Measurements from ENCODE around the gene HOMER1. TPM values are rescaled to one million over a fixed set of nuclear protein-coding genes. Genes with fewer than 3 reads are reported as not detected.

The HOMER1 gene
- total RNA-seq, 1 donor from 2014 or later: 51.6 TPM

DNA sequence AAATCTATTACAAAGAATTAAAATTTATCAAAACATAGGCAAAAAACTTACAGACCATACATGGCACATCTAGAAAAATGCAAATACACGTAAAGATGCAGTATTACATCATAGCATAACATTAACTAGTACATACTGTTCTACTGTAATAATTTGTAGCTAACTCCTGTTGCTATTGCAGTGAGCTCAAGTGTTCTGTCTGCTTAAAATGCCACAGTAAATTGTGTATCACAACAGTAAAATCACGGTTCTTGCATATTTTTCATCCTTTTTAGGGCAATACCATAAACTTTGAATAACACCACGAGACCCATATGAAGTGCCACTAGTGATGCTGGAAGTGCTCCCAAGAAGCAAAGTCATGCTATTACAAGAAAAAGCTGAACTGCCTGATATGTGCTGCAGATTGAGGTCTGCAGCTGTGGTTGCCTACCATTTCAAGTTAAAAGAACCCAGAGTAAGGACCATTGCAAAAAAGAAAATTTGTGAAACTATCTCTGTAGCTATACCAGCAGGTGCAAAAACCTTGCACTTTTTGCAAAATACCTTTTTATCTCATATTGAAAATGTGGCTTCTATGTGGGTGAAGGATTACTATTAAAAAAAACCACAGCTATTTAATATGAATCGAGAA lies 14.2 kb downstream of the HOMER1 start:
- no peak for DNase-seq (ENCODE audit: missing footprints)
- ATAC-seq: no peak
- intact Hi-C loops (cut with DNase I): no loop called here

DNA sequence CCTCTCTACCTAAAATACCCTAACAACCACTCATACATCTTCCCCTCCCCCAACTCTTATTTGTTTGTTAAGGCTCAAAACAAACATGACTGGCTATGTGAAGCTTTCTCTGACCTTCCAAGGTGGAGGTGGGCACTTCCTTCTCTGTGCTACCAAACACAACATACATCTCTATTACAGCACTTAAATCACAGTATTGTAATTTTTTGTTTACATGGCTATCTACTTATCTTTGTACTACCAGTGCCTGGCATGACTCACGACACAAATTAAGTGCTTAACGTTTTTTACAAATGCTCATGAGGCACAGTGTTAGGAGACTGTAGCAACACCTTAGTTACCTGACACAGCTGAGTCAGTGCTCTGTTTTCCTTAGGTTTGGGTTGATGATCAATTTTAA lies 18.6 kb downstream of the HOMER1 start:
- intact Hi-C loops (cut with DNase I): no loop called here
- no peak for ATAC-seq

DNA sequence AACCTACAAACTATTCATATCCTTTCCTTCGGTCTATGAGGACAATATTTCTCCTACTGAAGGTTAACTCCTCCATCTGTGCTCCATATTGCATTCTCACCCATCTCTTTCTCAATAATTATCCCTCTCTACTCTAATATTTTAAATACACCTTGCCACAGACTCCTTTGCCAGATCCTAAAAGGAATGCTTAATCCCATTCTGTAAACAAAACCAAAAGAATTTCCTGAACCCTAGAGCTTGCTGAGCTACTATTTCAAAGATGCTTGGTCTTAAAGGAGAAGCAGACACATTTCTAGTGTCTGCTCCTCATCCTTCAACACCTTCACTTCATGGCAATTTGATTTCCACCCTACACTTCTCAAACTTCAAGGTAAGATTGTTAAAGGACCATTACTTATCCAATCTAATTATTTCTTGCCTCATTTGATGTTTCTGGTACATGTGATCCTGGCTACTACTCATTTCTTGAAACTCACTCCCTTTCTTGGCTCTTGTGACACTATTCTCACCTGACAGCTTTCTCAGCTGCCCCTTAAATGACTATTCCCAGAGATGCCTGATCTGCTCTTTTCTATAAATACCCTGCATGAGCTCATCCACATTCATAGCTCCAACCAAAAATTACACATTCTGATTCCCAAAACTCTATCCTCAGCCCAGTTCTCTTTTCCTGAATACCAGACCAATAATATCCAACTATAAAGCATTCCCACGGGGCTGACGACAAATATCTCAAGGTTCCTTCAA lies 20.2 kb downstream of the HOMER1 start:
- ATAC-seq (no peak), DNase-seq (ENCODE audit: missing footprints) (no peak)
- intact Hi-C loops (cut with DNase I): no loop called here

More for the DNA sequence above, 18.6 kb downstream of the HOMER1 start:
- DNase-seq (ENCODE audit: missing footprints): no peak

DNA sequence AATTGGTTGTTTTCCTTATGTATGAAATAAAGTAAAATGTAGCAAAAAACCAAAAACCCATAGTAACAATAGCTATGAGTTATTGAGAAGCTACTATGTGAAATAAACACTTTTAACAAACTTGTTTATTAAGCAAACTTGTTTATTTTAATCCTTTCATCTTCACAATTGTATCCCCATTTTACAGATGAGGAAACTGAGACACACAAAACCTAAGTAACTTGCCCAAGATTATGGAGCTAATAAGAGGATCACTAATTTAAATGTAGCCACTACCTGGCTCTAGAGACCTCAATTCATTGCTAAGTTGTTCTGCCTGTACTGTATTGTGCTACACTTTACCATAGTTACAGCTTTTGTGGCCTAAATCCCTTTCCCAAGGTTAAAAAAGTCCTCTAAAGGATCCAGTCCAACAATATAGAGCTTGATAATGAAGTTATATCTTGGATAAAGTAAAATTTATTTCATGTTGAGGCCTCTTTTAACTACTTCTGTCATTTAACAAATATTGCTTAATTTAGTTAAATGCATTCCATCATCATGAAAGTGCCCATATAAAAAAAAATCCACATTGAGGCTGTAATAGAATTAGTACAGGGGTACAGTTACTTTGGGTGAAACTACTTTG lies 22.1 kb downstream of the HOMER1 start:
- DNase-seq (ENCODE audit: missing footprints) (no peak), ATAC-seq (no peak)
- intact Hi-C loops (cut with DNase I): no loop called here

DNA sequence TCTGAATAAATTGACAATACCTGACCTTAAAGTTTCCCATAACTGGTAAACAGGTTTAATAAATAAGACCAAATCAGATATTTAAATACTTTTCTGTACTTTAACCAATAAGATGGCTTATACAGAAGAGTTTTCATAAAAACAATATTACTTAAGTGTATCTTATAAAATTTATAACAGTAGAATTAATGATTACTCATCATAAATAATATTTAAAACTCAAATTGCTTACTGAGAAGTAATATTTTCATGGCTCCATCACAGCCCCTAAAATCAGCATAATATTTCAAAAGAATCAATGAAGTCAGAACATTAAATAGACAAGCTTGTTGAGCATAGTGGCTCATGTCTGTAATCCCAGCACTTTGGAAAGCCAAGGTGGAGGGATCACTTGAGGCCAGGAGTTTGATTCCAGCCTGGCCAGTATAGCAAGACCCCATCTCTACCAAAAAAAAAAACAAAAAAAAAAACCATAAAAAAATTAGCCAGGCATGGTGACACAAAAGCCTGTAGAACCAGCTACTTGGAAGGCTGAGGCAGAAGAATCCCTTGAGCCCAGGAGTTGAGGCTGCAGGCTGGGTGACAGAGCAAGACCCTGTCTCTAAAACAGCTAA lies 23.5 kb downstream of the HOMER1 start:
- no peak for ATAC-seq
- intact Hi-C loops (cut with DNase I): no loop called here
- DNase-seq (ENCODE audit: missing footprints): no peak

DNA sequence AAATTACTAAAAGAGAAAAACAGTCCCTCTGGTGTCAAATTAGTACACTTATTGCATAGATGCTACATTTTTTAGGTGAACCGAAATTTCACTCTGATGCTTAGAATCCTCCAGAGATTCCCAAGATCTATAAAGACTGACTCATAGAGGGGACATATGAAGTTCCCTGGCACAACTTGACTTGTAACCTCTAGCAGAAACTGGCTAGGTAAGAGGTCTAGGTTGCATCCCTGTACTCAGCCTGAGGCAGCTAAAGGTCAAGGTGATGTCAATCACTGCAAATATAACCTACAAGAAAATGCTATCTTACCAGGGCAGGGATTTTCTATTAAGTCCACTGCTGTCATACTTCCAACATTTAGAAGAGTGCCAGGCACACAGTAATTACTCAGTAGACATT lies 24.2 kb downstream of the HOMER1 start:
- ATAC-seq (no peak), DNase-seq (ENCODE audit: missing footprints) (no peak)
- intact Hi-C loops (cut with DNase I): no loop called here

DNA sequence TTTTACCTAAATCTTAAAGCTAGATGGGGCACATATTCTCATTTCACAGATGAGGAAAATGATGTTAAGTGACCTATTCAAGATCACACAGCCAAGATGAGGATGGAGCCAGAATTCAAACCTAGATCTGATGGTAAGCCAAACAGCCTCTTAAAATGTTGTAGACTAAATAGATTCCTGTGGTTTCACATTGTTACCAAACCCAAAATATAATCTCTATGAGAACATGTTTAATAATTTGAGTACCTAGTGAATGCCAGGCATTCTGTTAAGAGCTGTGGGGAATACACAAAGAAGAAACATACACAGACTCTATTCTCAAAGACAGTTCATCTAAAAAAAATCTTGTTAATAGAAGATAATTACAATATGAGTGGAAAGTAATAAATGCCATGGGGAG lies 25.2 kb downstream of the HOMER1 start:
- intact Hi-C loops (cut with DNase I): no loop called here
- ATAC-seq (no peak), DNase-seq (ENCODE audit: missing footprints) (no peak)

DNA sequence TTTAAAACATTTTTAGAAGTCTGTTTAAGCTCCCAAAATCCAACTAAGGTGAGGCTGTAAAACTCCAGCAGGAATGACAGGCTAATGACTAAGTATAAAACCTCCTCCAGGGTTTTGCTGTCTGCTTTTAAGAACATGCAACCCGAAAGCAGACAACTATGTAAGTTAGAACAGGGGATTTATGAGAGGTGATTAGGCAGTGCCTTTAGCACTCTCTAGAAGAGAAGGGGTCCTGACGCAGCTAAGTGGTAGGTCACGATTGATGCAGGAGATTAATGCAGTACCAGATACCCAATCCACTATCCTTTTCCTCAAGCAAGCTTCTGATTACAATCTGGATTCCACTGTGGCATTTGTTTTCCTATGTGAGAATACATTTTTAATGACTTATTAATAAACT lies 25.9 kb downstream of the HOMER1 start:
- ATAC-seq: no peak
- intact Hi-C loops (cut with DNase I): no loop called here
- DNase-seq (ENCODE audit: missing footprints): no peak

DNA sequence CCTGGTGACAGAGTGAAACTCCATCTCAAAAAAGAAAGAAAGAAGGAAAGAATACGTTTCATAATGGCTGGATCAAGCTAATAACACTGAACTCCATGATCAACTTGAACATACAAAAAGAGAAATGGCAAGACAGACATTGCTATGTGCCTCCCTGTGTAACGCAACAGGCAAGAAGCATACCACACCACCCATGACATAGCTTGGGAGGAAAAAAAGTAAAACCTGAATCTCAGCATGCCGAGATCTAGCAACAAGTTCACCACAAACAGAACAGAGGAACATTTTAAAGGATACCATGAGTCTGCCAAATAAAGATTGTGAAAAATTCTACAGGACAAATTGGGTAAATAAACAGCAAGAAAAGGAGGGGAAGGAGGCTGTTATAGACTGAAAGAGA lies 26.7 kb downstream of the HOMER1 start:
- no peak for DNase-seq (ENCODE audit: missing footprints)
- no peak for ATAC-seq
- intact Hi-C loops (cut with DNase I): no loop called here

DNA sequence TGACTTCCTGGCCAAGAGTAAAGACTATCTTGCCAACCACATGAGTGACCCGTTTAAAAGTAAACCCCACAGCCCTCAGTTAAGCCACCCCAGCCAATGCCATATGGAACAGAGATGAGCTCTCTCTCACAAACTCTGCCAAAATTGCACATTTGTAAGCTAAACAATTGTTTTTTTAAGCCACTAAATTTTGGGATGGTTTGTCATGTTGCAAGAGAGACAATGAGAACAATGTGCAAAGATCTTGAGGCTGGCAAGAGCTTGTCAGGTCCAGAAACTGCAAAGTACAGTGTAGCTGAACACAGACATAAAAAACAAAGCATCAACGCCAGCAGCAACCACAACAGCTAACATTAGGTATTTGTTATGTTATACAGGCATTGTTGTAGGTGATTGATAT lies 27.8 kb downstream of the HOMER1 start:
- intact Hi-C loops (cut with DNase I): no loop called here
- ATAC-seq (peak; percentile 18), DNase-seq (ENCODE audit: missing footprints) (no peak)

DNA sequence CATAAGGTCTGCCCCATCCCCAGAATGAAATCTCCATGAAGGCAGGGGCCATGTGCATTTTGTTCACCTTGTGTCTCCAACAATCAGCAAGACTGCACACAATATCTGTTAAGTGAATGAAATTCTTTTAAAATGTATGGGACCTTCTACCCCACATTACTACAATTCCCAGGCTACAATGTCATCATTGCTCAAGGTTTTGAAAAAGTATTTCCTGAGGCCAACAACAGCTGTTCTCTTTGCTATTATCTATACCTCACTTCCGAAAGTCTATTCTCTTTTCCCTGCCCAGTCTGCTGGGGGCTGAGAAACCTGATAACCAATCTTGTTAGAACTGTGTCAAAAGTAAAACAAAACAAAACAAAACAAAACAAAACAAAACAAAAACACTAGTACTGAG lies 29.2 kb downstream of the HOMER1 start:
- intact Hi-C loops (cut with DNase I): no loop called here
- no peak for DNase-seq (ENCODE audit: missing footprints)
- ATAC-seq: no peak

DNA sequence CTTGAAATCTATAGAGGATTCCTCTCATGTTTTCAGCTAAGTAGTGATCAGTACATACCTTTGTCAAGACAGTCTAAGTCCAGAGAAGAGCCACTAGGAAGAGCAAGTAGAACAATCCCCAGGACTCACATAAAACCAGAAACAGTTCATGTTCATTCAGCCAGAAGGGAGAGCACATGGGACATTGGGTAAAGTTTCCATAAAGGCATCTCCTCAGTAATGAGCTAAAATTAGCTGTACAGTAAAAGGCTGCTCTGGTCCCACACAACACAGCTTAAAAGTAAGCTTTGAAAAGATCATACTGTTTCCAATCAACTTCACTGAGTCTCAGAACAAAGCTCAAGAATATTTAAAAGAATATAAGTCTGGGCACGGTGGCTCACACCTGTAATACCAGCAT lies 32.4 kb downstream of the HOMER1 start:
- DNase-seq (ENCODE audit: missing footprints) (no peak), ATAC-seq (peak; percentile 83)
- intact Hi-C loops (cut with DNase I): no loop called here

DNA sequence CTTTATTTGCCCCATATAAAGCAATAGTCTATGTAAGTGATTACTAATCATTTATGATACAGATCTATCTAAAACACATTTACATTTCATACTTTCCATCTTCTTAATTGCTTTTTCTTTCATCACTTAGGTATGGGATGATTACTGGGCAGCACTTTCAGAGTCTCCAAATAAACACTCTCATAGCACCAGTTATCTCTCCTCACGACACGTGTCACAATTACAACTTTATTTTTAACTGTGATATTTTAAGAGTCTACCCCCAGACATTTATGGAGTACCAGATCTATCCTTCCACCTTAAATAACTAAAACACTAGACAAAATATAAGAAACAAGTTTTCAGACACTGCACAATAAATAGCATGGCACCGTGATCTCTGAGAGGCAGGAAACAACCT lies 32.9 kb downstream of the HOMER1 start:
- ATAC-seq: peak; percentile 71
- intact Hi-C loops (cut with DNase I): no loop called here
- DNase-seq (ENCODE audit: missing footprints): no peak

DNA sequence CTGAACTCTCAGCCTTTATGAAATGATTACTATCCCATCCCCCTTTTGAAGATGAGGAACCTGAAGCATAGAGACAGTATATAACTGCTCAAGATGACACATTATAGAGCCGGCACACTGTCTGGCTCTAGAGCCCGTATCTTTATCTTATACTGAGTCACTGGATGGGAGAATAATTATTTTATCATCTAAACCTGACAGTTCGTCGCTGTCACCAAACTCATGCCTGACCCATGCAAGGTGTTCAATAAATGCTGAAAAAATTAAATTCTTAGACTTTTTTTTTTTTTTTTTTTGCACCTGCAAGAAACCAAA lies 38.8 kb downstream of the HOMER1 start:
- intact Hi-C loops (cut with DNase I): no loop called here
- ATAC-seq: no peak

DNA sequence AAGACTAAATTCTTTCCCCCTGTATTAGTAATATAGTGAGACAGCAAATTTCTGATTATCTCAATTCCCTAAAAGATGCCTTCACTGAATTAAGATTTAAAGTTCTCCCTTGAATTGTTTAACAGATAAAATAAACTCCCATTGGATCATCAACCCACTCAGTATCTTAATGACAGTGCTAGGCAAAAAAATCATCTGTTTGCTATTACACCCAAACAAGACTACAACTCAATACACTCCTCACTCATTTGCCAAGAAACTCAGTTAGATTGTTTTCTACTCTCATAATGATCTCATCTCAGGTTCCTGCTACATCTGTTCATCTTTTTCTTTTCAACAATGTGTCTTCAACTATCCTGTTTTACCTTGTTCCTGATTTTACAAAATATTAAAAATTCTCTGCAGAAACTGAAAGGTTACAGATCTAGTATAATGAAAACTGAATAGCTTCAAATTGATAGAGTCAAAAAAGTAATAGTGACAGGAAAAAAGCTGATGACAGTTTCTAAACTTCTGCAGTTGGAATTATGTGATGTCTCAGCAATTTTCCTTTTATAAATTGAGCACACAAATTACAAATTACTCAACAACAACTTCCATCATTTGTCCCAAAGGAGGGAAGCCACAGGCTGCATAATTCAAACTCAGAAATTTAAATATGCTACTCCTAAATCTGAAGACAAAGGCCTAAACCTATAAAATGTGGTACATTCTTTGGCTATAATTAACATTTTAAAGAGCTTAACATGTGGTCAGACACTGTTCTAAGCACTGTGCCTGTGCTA lies 39.4 kb downstream of the HOMER1 start:
- DNase-seq (ENCODE audit: missing footprints) (no peak), ATAC-seq (no peak)
- intact Hi-C loops (cut with DNase I): no loop called here

More for the DNA sequence above, 38.8 kb downstream of the HOMER1 start:
- DNase-seq (ENCODE audit: missing footprints): no peak

DNA sequence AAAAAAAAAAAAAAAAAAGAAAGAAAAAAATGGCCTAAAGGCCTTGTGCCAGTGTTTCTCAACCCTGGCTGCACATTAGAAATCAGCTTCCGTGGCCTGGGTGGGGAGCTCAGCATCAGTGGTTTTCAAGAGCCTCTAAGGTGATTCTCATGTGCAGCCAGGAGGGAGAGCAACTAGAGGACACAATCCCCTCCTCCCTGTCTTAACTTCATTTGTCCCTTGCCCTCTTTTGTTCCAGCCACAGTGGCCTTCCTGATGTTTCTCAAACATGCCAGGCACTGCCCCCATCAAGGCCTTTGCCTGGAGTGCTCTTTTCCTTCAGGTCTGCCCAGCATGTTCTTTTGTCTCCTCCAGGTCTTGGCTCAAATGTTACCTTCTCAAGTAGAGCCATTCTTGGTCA lies 42.4 kb downstream of the HOMER1 start:
- ATAC-seq: no peak
- DNase-seq (ENCODE audit: missing footprints): no peak
- intact Hi-C loops (cut with DNase I): no loop called here

DNA sequence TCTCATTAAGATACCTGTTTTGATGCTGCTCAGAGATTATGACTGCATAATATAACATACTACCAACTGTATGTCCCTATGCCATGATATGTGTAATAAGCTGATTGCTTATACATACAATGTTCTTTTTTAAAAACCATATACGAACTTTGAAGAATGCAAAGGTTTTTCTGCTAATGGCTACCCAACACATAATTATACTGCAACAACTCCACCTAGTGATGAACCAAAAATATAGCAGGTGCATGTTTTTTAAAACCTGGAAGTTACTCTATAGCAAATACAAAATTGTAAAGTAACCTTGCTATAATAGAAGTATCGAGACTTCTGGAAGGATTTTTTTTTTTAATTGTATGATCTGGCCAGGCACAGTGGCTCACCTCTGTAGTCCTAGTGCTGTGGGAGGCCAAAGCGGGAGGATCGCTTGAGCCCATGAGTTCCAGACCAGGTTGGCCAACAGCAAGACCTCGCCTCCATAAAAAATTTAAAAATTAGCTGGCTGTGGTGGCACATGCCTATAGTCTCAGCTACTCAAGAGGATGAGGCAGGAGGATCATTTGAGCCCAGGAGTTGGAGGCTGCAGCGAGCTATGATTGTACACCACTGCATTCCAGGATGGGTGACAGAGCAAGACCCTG lies 49.1 kb downstream of the HOMER1 start:
- ATAC-seq: peak; percentile 20
- intact Hi-C loops (cut with DNase I): loop anchor here (5.0 to 10.0 kb wide), 4 partner anchors 47 to 438 kb away; partner anchors contain the start of gene HOMER1
- DNase-seq (ENCODE audit: missing footprints): no peak

DNA sequence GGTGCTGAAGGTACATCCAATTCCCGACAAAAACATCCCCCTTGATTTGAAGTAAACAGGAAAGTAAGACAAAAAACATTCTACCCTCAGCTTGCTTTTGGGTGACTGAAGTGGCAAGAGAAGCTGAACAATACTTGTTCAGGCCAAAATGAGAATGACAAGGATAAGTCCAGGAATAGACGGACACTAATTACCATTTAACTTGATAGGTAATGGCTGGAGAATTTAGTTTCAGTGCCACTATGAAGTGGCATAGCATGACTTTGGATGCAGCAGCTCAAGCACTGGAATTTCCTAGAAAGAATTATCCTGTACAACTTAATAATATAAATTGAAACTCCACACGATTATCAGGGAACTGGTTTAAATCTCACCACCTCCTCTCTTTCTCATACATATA lies 49.7 kb downstream of the HOMER1 start:
- intact Hi-C loops (cut with DNase I): loop anchor here (5.0 to 10.0 kb wide), 3 partner anchors 209 to 437 kb away; no protein-coding TSS in a partner anchor
- DNase-seq (ENCODE audit: missing footprints) (no peak), ATAC-seq (no peak)

DNA sequence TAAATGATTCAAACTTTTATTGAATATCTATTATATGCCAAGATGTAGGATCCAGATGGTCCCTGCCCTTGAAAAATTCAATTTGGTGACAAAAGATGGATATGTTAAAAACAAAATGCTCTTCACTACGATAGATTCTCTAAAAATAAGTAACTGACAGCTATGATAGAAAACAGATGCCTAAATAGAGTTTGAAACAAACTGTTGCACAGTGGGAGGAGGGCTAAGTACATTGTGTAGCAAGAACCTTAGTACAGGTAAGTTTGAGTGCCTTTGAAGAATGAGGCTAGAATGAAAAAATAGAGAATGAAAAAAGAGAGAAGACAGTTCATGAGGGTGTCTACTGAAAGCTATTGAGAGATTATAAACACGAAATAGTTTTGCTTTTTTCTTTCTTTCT lies 54.3 kb downstream of the HOMER1 start:
- DNase-seq (ENCODE audit: missing footprints): no peak
- intact Hi-C loops (cut with DNase I): loop anchor here (5.0 to 10.0 kb wide), 3 partner anchors 205 to 432 kb away; no protein-coding TSS in a partner anchor
- no peak for ATAC-seq
